RWPE1 (cell line): ENCODE results near the gene PLCB1.

Source experiments
- CTCF ChIA-PET: fragments of 350-600 bp; sonication (Branson Sonifier 250); formaldehyde crosslinking; extraction: SDS; loops from one replicate; lab custom pipeline; 2021; lab: Yijun Ruan, JAX
- POLR2A ChIA-PET: fragments of 400-600 bp; formaldehyde crosslinking; extraction: SDS; loops from one replicate; lab custom pipeline; 2020; ENCODE audit warnings: antibody characterized with exemption; ENCODE audit not compliant: low non-redundant PET; lab: Yijun Ruan, JAX
- DNase-seq: peaks from one replicate; pipeline ENCODE4 v3.0.0; 2012; ENCODE audit warnings: low spot score
- H3K27ac ChIP-seq: fragments of 450-650 bp; 2 replicates; pipeline ENCODE4 v1.5.1; 2017
- TF ChIP-seq, protein P1 (sequence below): fragments of 450-650 bp; conservative IDR thresholded peaks from 2 replicates; pipeline ENCODE4 v1.5.1; 2017; ENCODE audit warnings: low read depth, mild to moderate bottlenecking

PLCB1 gene

DNA sequence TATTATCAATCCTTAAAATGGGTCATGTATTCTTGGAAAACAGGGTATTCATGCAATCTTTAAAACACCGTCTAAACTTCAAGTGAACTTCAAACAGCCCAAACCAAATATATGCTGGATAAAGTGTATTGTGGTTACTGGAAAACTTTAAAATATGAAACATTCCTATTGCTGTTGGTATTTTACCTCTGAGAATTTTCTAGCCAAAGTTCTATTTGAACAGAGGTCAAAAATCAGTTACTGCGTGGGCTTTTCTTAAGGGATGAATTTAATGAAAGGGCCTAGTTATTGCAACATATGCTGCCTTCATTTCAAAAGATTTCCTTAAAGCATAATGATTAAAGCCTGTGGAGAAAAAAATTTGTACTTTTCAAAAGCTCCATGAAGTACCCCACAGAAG lies 436.0 kb downstream of the PLCB1 start:
- TF ChIP-seq, protein P1, sequence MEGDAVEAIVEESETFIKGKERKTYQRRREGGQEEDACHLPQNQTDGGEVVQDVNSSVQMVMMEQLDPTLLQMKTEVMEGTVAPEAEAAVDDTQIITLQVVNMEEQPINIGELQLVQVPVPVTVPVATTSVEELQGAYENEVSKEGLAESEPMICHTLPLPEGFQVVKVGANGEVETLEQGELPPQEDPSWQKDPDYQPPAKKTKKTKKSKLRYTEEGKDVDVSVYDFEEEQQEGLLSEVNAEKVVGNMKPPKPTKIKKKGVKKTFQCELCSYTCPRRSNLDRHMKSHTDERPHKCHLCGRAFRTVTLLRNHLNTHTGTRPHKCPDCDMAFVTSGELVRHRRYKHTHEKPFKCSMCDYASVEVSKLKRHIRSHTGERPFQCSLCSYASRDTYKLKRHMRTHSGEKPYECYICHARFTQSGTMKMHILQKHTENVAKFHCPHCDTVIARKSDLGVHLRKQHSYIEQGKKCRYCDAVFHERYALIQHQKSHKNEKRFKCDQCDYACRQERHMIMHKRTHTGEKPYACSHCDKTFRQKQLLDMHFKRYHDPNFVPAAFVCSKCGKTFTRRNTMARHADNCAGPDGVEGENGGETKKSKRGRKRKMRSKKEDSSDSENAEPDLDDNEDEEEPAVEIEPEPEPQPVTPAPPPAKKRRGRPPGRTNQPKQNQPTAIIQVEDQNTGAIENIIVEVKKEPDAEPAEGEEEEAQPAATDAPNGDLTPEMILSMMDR = no peak
- ChIA-PET CTCF (no interaction called here), POLR2A (no interaction called here)
- no peak overlapping the region for H3K27ac ChIP-seq
- DNase-seq = no peak

DNA sequence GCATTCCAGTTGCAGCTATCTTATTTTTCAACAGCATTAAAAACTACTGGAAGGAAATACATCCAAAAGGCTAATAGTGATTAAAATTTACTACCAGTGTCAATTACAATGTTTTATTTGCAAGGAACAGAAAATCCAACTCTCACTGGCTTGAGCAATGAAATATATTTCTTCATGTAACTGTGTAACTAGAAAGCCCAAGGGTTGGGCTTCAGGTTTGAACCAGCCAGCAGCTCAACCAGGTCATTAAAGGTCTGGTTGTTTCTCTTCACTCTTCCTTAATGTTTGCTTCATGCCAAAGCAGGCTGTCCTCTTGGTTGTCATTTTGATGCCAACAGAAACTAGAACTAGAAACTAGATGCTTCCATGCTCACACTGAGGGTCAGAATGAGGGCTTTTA lies 437.7 kb downstream of the PLCB1 start:
- POLR2A ChIA-PET = no interaction called here
- CTCF ChIA-PET = interaction anchor here (1.6 kb wide), 1 partner anchor 152 kb away, joined by 4 read pairs; no protein-coding TSS in a partner anchor

DNA sequence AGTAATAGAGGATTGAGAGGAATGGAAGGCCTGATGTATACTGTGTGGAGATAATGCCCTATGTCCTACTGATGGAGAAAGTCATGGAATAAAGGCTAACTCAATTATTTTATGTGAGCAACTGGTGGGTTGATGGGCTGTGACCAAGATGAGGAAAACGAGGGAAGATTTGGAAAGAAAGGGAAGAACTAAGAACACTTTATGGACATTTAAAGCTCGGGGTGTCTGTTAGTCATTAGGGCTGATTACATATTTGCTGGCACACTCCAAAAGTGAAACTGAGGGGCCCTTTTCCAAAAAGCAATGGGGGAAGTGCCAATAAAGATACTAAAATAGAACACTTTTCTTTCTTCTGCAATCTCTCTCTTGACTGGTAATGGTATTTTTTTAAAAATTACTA lies 439.5 kb downstream of the PLCB1 start:
- TF ChIP-seq, protein P1 = no peak
- ChIA-PET POLR2A (no interaction called here), CTCF (no interaction called here)
- no peak overlapping the region for H3K27ac ChIP-seq
- DNase-seq = no peak

More for the DNA sequence above, 437.7 kb downstream of the PLCB1 start:
- H3K27ac ChIP-seq = no peak overlapping the region
- DNase-seq = no peak
- TF ChIP-seq, protein P1 = no peak

DNA sequence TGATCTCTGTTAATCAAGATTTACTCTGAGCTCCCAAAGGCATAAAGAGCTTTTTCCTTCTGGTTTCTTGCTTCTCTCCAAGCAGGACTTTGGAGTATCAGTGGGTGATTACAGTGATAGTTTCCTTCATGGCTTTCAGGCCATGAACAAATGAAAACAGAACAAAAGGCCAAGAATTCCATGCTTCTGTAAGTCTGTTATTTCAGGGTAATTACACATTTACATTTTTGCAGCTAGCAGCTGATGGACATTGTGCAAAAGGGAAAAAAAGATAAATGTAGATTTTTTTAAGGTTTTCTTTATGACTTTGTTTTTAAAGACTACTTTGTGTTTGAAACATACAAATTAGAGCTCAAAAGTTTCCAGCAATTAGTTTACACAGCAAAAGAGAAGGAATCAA lies 441.6 kb downstream of the PLCB1 start:
- CTCF ChIA-PET = no interaction called here

DNA sequence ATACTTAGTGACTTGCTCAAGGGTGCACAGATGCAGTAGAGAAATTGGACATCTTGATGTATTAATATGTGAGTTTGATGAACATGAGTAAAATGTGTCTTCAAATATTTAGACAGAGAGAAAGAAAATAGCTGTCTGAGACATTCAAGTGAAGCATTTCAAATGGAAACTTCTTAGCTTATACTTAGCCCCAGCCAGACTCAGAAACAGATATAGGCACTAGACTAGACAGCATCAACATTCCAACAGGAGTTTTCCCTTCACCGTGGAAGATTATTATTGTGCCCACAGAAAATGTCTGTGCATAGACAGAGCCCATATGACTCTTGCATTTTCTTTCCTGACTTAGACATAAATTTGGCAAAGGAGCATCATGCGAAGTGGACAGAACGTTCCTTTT lies 443.0 kb downstream of the PLCB1 start:
- no peak for DNase-seq
- CTCF ChIA-PET = interaction anchor here (0.6 kb wide), 1 partner anchor 123 kb away, joined by 3 read pairs; no protein-coding TSS in a partner anchor
- TF ChIP-seq, protein P1 = no peak
- POLR2A ChIA-PET = no interaction called here
- no peak overlapping the region for H3K27ac ChIP-seq

More for the DNA sequence above, 441.6 kb downstream of the PLCB1 start:
- POLR2A ChIA-PET = no interaction called here
- no peak for DNase-seq
- TF ChIP-seq, protein P1 = no peak
- no peak overlapping the region for H3K27ac ChIP-seq

DNA sequence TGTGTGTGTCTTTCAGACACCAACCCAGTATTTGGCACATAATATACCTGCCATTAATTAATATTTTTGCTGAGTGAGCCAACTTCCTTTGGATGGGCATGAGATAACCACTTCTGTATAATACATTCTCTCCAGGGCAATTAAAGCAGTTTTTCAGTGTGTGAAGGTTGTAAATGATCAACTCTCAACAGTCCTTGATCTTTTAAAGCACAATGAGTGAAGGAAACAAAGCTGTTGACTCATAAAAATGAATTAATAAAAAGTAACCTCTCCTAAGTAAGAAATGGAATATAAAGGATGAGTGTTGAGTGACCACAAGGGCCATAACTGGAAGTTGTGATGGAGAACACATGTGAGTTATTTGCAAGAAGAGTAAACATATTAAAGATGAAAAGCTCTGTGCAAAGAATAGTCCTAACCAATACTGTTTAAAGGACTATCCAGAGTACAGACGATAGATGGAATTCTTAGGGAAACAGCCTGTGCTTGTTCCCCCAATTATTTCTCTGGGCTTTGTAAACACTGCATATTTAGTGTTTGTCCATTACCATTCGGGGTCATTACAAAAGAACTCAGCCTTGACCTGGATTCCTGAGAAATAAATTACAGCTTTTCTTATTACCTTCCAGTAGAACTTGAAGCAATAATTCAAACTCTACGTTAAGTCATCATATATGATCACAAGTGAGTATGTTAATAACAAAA lies 446.2 kb downstream of the PLCB1 start:
- DNase-seq = no peak
- ChIA-PET CTCF (no interaction called here), POLR2A (no interaction called here)
- TF ChIP-seq, protein P1 = no peak
- no peak overlapping the region for H3K27ac ChIP-seq
